ENCODE measurements around the gene KRT33B. TPM values are rescaled to one million over a fixed set of nuclear protein-coding genes. Genes with fewer than 3 reads are reported as not detected.

Gene KRT33B
- total RNA-seq, 2 donors from 2014 or later: not detected

DNA sequence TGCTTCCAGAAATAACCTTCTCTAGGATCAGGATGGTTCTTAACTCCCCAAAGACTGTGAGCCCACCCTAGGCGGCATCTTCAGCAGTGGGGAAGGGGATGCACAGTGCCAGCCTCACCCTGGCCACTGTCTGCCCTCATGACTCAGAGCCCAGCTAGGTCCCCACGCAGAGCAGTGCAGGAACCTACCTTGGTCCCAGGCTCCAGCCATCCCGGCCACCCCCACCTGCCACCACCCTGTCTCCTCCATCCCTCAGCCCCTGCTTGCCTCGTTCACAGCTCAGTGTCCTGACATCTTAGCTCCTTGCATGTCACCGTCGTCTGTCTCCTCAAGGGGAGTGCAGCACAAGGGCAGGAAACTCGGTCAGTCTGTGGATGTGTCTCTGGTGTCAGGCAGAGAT lies 38.0 kb downstream of the KRT33B start:
- intact Hi-C loops (cut with DNase I, micrococcal nuclease): no loop called here
- ATAC-seq: no peak
- no peak for DNase-seq

DNA sequence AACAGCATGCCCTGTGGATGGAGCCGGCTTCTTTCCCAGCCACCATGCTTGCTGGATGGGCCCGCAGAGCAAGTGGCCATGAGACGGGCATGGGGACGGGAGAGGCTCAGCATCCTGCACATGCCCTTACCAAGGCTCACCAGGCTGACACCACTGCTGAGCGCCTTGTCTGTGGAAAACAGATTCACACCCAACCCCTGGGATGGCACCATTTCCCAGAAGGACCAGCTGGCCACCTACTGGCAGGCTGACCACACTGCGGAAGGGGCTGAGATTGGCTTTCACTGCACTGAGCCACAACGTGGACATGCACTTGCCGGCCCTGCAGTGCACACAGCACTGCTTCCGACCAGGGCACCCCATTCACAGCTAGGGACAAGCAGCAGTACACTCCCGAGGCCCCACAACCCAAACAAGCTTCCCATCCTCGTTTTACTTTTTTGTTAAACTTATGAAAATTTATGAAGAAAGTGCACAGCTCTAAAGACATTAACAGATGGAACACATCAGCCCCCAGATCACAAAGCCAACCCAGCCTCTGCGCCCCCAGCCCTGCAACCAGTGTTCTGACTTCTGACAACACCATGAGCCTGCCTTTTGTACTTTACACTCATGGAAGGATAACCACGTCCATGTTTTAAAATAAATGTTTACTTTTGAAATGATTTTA lies 40.2 kb downstream of the KRT33B start:
- intact Hi-C loops (cut with DNase I, micrococcal nuclease): loop anchor here in 1 of 2 donors (5.0 kb wide), 1 partner anchor 422 kb away; no protein-coding TSS in a partner anchor
- ATAC-seq (peak; percentile 90), DNase-seq (peak in 1 of 2 donors; percentile 59)

DNA sequence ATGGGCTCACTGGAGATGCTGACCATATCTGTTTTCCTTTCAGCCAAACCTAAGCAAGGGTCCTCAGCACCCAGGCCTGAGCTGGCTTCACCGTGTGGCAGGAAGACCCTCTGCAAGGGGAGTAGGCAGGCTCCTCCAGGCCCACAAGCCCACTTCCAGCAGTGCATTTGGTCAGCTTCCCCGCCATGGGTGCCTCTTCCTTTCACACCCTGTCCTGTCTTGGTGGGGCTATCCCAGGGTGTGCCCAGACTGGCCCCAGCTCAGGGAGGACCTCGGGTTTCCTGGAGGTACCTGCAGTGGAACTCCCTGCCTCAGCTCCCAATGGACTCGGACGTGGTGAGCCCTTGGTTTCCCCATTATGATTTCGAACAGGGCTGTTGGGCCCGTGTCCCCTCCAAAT lies 41.4 kb downstream of the KRT33B start:
- intact Hi-C loops (cut with DNase I, micrococcal nuclease): loop anchor here in 1 of 2 donors (5.0 kb wide), 1 partner anchor 421 kb away; no protein-coding TSS in a partner anchor
- DNase-seq: no peak
- ATAC-seq: no peak

DNA sequence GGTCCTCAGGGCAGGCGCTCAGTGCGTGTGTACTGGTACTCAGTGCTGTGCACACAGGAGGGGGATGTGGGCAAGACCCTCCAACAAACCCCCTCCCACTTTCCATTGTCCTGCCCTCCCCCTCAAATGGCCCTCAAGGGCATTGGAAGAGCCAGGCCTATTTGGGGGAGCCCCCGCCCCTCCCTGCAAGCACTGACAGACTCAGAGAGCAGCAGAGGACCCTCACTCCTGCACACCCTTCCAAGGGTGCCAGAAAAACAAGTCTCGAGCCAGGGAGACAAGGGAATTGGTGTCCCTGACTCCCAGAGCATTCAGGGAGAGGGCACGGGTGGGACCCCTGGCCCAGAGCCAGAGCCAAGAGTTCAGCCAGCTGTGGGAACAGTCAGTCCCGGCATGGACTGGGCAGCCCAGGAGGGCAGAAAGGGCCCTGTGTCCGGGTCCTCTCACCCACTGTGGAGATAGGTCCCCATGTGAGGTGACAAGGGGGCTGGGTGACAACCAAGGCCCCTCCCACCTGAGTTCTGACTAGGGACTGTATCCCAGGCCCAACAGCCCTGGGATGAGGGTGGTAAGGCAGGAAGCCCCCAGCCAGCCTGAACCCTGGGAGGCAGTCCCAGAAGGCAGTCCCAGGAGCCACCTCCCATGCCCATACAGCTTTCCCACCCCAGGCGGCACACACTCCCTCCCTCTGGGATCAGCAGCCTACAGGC lies 42.0 kb downstream of the KRT33B start:
- ATAC-seq (no peak), DNase-seq (no peak)
- intact Hi-C loops (cut with DNase I, micrococcal nuclease): loop anchor here in 1 of 2 donors (5.0 kb wide), 1 partner anchor 420 kb away; no protein-coding TSS in a partner anchor

DNA sequence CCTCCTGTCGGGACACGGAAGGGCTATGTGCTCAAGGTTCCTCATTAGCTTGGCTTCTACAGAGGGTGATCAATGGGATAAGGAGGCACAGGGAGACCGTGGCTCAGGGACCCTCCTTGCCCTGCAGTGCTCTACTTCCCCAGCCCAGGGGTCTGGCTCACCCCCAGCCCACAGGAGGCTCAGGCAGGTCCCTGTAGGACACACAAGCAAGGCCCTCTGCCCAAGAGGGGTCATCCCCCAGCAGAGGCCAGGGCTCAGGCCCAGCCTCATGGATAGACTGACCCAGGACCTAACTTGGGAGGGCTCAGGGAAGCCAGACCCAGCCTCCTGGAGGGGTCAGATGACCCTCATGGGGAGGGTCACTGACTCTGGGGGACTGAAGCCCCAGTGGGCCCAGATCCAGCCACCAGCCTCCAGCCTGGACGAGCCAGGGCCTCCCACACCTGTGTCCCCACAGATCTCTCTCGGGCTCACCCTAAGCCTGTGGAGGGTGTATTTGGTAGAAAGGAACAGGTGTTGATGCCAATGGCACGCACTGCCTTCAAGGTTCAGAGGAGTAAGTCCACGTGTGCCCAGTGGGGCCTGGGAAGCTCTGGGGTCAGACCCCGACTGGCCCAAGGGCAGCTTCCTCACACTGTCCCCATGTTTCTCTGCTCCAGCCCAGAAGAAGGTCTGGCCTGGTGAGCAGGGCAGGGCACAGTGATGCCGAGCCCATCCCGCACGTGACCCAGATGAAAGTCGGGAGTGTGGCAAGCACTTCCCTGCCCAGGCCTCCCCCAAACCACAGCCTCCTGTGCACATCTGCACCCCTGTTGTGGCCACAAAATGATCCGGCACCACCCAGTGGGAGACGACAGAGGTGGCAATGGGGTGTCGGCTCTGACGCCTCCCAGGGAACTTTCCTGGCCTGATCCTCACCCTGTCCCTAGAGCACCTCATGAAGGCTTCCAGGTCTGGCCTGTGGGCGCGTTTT lies 43.2 kb downstream of the KRT33B start:
- intact Hi-C loops (cut with DNase I, micrococcal nuclease): loop anchor here in 1 of 2 donors (5.0 kb wide), 1 partner anchor 419 kb away; no protein-coding TSS in a partner anchor
- ATAC-seq: no peak
- no peak for DNase-seq

DNA sequence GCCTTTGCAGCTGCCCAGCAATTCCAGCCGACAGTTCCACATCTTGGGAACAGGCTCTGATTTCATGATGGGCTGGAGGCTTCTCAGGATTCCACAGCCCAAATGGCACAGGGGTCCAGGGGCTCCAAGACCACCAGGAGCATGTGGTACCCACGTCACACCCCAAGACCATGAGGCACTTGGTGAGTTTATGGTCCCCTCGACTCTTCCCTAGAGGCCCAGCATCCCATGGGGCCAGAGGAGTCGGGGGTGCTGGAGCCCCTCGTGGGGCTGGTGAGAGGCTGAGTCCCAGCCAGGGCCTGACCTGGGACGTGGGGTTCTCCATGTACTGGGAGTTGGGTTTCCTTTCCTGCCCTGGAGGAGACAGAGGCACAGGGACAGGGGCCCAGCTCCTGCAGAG lies 44.0 kb downstream of the KRT33B start:
- intact Hi-C loops (cut with DNase I, micrococcal nuclease): loop anchor here in 1 of 2 donors (5.0 kb wide), 1 partner anchor 418 kb away; no protein-coding TSS in a partner anchor
- ATAC-seq: no peak
- DNase-seq: no peak

DNA sequence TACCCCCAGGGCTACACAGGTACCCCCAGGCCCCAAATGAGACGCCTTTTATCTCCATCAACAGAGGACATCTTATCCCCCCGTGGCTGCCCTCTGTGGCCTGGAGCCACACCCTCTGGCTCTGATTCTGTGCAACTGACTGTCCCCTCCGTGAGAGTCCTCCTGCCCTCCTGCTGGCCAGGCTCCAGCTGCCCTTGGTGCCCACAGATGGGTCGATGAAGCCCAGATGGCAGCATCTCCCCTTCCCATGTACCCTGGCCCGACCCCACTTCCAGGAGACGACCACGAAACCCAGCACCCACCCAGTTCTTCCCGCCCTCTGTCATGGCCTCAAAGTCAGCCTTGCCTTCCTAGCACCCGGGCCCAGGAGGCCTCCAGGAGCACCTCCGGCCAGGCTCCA lies 44.5 kb downstream of the KRT33B start:
- intact Hi-C loops (cut with DNase I, micrococcal nuclease): loop anchor here in 1 of 2 donors (5.0 kb wide), 1 partner anchor 418 kb away; no protein-coding TSS in a partner anchor
- ATAC-seq: no peak
- no peak for DNase-seq

DNA sequence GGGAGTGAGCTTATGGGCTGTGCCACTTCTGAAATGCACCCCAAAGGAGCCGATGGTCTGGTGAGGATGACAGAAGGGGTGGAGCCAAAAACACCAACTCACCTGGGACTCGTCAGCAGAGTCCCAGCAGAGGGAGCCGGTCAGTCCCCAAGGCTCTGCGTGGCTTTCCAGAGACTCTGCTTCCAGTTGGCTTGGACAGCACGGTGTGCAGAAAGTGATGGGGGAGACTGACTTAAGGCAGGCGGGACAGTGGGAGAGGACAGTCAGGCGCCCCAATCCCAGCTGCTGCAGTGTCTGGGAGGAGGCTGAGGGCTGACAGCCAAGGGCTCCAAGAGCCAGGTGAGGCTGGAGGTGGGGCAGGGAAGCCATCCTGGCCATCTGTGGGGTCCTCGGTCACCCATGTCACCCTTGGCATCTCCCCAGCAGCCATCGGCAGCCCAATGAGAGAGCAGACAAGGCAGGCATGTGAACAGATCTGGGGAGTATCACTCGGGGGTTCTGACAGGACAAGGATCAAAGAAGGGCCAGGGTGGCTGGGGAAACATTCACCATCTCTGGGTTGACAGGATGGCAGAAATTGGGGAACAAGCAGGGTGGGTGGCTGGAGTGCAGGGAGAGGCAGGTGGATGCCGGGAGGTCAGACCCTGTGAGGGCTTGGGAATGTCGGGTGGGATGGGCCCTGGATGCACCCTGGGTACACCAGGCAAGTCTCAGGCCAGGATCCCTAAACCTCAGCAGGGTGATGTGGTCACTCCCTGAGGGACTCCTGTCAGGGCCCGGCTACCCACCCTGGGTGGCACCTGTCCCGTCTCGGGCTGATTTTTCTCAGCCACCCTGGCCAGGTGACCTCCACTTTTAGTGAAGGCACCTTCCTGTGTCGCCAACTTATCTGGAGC lies 45.2 kb downstream of the KRT33B start:
- intact Hi-C loops (cut with DNase I, micrococcal nuclease): loop anchor here in 1 of 2 donors (5.0 kb wide), 1 partner anchor 417 kb away; no protein-coding TSS in a partner anchor
- DNase-seq (peak in 1 of 2 donors; percentile 40), ATAC-seq (peak; percentile 82)

DNA sequence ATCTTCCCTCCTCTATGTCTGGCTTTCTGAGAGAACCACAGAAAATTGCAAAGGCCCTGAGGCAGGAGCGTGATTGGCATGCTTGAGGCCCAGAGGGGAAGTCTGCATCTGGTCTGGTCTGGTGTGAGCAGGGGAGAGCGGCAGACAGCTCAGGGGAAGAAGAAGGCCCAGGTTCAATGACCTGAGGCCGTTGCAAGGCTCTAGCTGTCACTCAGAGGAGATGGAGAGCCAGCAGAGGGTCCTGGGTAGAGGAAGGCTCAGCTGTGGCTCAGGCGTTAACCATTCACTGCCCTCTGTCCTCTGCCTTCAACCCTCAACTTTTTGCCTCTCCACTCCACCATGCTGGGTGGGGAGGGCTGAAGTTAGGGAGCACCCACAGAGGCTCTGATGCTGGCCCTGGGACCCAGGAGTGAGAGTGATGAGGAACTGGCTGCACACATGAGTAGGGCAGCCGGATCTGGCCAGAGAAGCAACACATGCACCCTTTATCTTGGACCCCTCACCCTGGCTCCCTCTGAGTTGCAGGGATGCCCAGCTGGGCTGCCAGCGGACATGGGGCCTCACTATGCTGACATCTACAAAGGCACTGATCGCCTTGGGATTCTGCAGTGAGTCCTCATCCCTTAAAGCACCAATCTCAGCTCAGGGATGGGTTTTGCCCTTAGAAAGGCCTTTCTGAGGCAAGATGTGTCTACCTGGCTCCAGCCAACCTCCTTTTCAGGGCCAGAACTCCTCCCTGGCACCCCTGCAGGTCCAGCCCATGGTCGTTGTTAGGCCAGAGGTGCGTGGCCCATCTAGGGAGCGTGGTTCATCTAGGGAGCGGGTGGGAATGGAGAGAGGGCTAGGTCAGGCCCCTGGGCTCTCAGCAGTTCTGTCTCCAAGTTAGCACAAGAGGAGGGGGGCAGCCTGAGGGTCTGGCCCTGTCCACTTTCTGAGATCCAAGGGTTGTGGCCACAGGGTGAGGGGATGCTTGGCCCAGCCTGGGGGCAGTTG lies 46.4 kb downstream of the KRT33B start:
- DNase-seq (no peak), ATAC-seq (no peak)
- intact Hi-C loops (cut with DNase I, micrococcal nuclease): no loop called here

DNA sequence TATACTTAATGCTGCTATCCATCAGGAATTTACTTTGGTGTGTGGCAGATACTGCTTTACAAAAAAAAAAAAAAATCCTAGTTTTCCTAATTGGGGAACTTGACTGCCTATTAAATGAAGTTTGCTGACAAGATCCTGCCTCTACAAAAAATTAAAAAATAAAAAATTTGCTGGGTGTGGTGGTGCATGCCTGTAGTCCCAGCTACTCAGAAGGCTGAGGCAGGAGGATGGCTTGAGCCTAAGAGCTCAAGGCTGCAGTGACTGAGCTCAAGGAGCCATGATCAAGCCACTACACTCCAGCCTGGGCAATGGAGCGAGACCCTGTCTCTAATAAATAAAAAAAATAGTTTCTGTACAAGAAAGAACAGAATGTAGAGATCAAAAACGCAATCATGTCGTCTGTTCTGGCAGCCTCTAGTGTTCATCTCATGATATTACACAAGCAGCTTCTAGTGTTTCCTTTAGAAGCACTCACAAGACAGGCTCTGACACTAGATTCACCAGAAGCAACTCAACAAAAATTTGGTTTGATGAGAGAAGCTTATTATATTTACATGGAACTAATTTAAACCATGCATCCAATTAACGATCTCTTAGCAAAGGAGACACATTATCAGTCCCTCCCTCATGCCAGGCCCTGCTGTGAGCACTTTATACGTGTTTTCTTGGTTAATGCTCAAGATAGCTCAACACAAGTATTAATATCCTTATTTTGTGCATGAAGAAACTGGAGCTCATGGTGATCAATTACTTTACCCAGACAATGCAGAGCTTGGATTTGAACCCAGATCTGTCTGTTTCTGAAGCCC lies 47.3 kb downstream of the KRT33B start:
- DNase-seq (no peak), ATAC-seq (peak; percentile 66)
- intact Hi-C loops (cut with DNase I, micrococcal nuclease): no loop called here

DNA sequence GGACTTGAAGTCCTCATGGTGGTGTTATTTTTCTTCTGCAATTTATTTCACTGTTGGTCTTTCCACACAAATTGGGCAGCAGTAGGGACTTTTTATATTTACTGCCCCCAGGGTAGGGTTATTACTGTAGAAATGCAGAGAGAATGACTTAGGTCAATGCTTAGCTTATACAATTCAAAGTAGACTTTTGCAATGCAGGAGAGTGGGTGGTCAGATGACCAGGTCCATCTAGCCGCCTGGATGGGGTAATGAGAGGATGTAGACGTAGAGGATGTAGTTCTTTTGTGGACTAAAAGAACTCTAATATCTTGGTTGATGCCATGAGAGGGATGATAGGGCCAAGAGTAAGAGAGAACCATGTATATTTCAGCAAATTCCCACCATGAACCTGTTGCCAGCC lies 51.4 kb downstream of the KRT33B start:
- ATAC-seq: no peak
- no peak for DNase-seq
- intact Hi-C loops (cut with DNase I, micrococcal nuclease): no loop called here

DNA sequence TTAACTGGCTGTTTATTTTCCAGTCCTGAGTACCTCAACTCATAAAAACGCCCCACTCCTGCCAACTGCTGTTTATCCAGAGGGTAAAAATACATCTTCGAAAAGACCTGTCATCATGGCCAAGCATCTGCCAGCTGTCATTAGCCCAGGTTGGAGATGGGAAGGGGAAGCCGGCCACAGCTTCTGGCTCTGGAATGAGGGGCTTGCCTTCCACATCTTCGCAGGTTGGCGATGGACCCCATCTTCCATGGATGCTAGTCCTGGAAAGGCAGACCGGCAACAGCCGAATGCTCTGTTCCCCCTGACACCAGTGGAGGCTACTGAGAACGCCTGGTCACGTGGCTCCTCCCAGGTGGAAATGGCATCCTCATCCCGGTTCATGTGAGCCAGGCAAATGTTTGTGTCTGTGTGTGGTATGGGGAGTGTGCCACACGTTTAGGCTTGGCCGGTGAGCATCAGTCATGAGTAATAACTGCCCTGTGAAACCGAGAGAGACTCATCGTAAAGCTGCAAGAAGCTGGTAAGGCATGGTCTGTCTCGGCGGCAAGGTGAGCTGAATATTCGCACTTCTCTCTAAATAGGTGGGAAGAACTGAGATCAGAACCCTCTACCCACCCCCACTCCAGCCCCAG lies 53.7 kb downstream of the KRT33B start:
- ATAC-seq (no peak), DNase-seq (no peak)
- intact Hi-C loops (cut with DNase I, micrococcal nuclease): no loop called here

DNA sequence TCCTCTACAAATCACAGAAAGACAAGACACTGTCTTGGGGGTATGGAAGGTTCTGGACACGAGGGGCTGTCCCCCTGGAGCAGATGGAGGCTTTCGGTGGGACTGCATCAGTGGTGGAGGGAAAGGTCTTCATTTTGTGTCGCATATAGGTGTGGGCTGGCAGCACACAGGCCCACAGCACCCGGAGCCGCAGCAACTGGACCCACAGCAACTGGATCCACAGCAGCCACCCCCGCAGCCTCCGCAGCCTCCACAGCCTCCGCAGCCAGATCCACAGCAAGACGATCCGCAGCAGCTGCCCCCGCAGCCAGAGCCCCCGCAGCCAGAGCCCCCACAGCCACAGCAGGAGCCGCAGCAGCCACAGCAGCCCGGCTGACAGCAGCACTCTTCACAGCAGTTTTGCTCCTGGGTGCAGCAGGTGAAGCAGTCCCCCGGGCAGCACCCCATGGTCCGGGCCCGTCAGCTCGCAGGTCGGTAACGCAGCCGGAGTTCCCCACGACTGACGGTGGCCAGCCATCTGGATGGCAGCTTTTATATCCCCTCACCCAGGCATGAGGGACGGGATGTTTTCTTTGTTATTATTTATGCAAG lies 54.3 kb downstream of the KRT33B start, which contains the start of gene KRTAP17-1:
TSS of gene KRTAP17-1 (minus strand) at position 507 of the 591 bp plus-strand sequence. CDS start at position 447, 60 bp downstream.
- DNase-seq (no peak), ATAC-seq (no peak)
- intact Hi-C loops (cut with DNase I, micrococcal nuclease): no loop called here

All from left colon (tissue), 2 donors.